ENCODE measurements around the gene HRG. TPM values are rescaled to one million over a fixed set of nuclear protein-coding genes. Genes with fewer than 3 reads are reported as not detected.

The HRG gene, protein sequence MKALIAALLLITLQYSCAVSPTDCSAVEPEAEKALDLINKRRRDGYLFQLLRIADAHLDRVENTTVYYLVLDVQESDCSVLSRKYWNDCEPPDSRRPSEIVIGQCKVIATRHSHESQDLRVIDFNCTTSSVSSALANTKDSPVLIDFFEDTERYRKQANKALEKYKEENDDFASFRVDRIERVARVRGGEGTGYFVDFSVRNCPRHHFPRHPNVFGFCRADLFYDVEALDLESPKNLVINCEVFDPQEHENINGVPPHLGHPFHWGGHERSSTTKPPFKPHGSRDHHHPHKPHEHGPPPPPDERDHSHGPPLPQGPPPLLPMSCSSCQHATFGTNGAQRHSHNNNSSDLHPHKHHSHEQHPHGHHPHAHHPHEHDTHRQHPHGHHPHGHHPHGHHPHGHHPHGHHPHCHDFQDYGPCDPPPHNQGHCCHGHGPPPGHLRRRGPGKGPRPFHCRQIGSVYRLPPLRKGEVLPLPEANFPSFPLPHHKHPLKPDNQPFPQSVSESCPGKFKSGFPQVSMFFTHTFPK
- not detected in 2 replicates for total RNA-seq

DNA sequence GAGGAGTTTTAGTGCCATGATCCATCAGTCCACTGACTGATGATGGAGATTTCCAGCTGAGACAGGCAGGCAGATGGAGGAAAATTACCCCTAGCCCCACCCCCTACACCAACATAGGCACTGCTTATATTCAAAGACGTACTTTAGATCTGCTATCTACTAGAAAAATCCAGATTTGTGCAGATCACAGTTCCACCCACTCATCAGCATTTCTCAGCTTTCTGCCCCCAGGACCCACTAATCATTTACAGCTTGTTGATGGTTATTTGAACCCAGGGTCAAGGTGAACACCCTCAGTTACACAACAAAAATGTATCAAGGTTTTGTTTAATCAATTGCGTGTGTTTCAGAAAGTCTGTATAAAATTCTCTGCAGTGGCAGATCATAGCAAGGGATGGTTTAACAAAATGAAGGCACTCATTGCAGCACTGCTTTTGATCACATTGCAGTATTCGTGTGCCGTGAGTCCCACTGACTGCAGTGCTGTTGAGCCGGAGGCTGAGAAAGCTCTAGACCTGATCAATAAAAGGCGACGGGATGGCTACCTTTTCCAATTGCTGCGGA lies at the start of gene HRG:
Gene HRG, plus strand, starts transcription at position 390 of the 564 bp plus-strand sequence. Its CDS starts 18 bp downstream, at position 408.
- no peak for DNase-seq (ENCODE audit: low read depth)

DNA sequence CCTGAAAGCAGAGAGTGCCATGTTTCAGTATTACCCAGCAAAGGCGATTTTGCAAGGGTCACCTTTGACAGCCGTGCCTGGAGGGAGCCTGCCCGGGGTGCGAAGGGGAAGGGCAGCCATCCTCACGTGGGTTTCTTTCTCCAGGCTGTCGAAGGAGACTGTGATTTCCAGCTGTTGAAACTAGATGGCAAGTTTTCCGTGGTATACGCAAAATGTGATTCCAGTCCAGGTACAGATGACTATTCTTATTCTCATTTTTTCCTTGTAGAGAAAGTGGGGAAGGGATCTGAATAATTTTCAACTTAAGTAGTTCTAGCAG lies 49.6 kb upstream of the HRG start:
- no peak overlapping the region for H3K4me3 ChIP-seq (ENCODE audit: low read depth, low read length)
- DNase-seq (ENCODE audit: low read depth): no peak
- TF ChIP-seq, protein P1, sequence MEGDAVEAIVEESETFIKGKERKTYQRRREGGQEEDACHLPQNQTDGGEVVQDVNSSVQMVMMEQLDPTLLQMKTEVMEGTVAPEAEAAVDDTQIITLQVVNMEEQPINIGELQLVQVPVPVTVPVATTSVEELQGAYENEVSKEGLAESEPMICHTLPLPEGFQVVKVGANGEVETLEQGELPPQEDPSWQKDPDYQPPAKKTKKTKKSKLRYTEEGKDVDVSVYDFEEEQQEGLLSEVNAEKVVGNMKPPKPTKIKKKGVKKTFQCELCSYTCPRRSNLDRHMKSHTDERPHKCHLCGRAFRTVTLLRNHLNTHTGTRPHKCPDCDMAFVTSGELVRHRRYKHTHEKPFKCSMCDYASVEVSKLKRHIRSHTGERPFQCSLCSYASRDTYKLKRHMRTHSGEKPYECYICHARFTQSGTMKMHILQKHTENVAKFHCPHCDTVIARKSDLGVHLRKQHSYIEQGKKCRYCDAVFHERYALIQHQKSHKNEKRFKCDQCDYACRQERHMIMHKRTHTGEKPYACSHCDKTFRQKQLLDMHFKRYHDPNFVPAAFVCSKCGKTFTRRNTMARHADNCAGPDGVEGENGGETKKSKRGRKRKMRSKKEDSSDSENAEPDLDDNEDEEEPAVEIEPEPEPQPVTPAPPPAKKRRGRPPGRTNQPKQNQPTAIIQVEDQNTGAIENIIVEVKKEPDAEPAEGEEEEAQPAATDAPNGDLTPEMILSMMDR (conservative IDR thresholded peaks at IDR 0.05; ENCODE audit: low read depth, low read length): no peak

More for the DNA sequence above, at the start of gene HRG:
- TF ChIP-seq, protein P1 (conservative IDR thresholded peaks at IDR 0.05; ENCODE audit: low read depth, low read length): no peak
- no peak within 1 kb of the TSS for H3K4me3 ChIP-seq (ENCODE audit: low read depth, low read length)

DNA sequence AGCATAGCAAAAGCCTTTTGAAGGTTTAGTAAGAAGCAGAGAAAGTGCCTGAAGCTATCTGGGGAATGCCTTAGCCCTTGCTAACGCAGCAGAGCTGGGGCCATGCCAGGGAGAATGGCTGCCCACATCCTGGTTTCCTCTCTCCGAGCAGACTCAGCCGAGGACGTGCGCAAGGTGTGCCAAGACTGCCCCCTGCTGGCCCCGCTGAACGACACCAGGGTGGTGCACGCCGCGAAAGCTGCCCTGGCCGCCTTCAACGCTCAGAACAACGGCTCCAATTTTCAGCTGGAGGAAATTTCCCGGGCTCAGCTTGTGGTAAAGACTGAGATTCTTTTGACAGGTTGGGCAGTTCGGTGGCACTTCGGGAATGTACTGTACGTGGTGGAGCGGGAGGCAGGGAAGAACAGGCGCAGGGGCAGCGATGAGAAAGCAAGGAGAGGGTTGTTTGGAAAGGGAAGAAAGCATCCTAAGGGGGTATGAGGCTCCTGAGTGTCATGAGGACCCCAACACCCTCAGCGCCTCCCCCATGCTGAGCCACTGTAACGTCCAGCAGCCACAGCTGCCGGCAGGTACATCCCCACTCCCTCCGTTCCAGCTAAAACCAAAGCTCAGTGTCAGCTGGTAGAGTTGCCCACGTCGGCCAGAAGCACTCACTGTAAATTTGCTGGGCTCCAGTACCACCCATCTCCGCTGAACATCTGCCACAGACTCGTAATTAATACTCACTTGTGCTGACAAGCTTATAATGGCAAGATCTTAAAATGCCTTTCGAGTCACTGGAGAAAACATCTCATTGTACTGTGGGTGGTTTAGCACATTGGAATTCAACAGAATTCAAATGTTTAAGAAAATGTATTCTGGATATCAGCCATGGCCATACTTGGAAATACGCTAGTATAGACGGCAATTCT lies 48.5 kb upstream of the HRG start:
- peak overlapping the region; percentile 34 for H3K4me3 ChIP-seq (ENCODE audit: low read depth, low read length)
- peak; percentile 72 for DNase-seq (ENCODE audit: low read depth)
- TF ChIP-seq, protein P1 (conservative IDR thresholded peaks at IDR 0.05; ENCODE audit: low read depth, low read length): peak; percentile 90

DNA sequence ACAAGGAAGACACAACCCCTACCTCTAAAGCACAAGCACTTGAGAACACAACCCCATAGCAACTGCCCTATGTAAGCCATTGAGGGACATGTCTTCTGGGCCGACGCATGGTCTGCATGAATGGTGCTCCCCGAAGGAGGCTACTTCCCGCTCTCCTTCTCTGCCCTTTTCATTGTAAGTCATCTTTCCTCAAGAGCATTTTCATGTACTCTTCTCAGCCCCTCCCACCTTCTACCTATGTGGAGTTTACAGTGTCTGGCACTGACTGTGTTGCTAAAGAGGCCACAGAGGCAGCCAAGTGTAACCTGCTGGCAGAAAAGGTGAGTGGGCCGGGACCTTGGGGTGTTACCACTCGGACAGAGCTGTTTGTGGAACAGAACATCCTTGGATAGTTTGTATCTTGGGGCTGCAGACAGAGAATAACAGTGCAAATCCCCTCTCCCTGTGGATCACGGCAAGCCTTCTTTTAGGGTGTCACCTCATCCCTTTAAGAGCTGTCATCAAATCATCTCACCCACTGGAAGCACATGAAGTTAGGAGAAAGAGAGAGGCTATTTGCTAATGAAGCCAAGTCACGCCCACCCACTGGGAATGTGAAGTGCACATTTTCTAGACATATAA lies 47.4 kb upstream of the HRG start:
- no peak for DNase-seq (ENCODE audit: low read depth)
- H3K4me3 ChIP-seq (ENCODE audit: low read depth, low read length): no peak overlapping the region
- TF ChIP-seq, protein P1 (conservative IDR thresholded peaks at IDR 0.05; ENCODE audit: low read depth, low read length): no peak

DNA sequence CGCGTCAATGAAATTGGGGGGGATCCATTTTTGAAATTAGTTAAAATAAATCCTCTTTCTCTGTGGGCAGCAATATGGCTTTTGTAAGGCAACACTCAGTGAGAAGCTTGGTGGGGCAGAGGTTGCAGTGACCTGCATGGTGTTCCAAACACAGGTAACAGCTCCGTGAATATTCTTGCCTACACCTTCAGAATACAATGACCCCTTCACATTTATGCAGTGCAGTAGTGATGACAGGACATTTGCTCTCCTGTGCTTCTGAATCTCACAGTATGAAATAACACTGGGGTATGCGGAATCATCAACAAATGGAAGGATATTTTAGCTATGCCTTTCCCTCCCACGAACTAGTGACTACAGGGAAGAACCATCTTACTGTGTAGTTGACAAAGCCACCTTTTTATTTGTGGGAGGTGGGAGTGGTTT lies 46.0 kb upstream of the HRG start:
- no peak overlapping the region for H3K4me3 ChIP-seq (ENCODE audit: low read depth, low read length)
- TF ChIP-seq, protein P1 (conservative IDR thresholded peaks at IDR 0.05; ENCODE audit: low read depth, low read length): no peak
- DNase-seq (ENCODE audit: low read depth): no peak

Data from epithelial cell of proximal tubule (primary cell).